K562 (cell line): Measurements from ENCODE around the gene HIPK2. TPM values are rescaled to one million over a fixed set of nuclear protein-coding genes. Genes with fewer than 3 reads are reported as not detected.

Source experiments
- ATAC-seq: fragments of 200-7000 bp; cut with Tn5 transposase; 3 replicates; pipeline ENCODE4 v1.9.1; 2020; ENCODE audit warnings: moderate library complexity
- BruUV-seq: library from RNA; stranded (reverse); fragments of 400-500 nt; replicated peaks from 2 replicates; lab custom pipeline; 2021; lab: Mats Ljungman, UMichigan
- CTCF ChIA-PET: fragments of 300-600 bp; formaldehyde crosslinking; extraction: SDS; loops from one replicate; lab custom pipeline; 2021; ENCODE audit warnings: low intra/inter-chr PET ratio; lab: Yijun Ruan, JAX
- POLR2A ChIA-PET: fragments of 300-600, 350-650 bp; sonication (Branson Sonifier 250); formaldehyde crosslinking; extraction: SDS; loops from one replicate; lab custom pipeline; 2021; ENCODE audit warnings: antibody characterized with exemption, inconsistent platforms; lab: Yijun Ruan, JAX
- DNase-seq, 4 experiments: peaks; one replicate each; pipeline versions ENCODE4 v3.0.0 to v3.0.0-alpha.2; 2011 to 2018; ENCODE audit warnings: low spot score in 3 of 4, mixed read lengths in 3 of 4; ENCODE audit errors: extremely low read depth in 1 of 4
- FAIRE-seq: peaks from 2 replicates; lab custom pipeline; 2011; peaks lifted over from hg19 to GRCh38; lab: Jason Lieb, UNC
- H2AFZ ChIP-seq: 2 replicates; pipeline ENCODE4 v1.6.0; 2011; ENCODE audit warnings: low read depth, low read length, control low read depth, inconsistent platforms
- H3K27ac ChIP-seq: fragments of 200-600 bp; 3 replicates; pipeline ENCODE4 v1.8.0; 2011; ENCODE audit warnings: low read depth, mild to moderate bottlenecking, control low read depth, inconsistent platforms, low read length, moderate library complexity, mixed read lengths; ENCODE audit errors: extremely low read depth
- H3K27me3 ChIP-seq, 2 experiments: fragments of 300-600 bp in 1 of 2; 2 replicates in 1 of 2; 3 replicates in 1 of 2; pipeline versions ENCODE4 v1.6.0 to v1.8.0; 2011; ENCODE audit warnings: inconsistent platforms in 2 of 2, low read length in 2 of 2, mild to moderate bottlenecking in 1 of 2, mixed read lengths in 1 of 2, moderate library complexity in 1 of 2; ENCODE audit not compliant: control insufficient read depth in 2 of 2, insufficient read depth in 2 of 2
- H3K36me3 ChIP-seq: fragments of 300-600 bp; 3 replicates; pipeline ENCODE4 v1.8.0; 2011; ENCODE audit warnings: mild to moderate bottlenecking, low read length, inconsistent platforms; ENCODE audit not compliant: control insufficient read depth, insufficient read depth
- H3K4me1 ChIP-seq, 2 experiments: fragments of 200-600 bp in 1 of 2; replicated peaks in 1 of 2; 2 replicates in 1 of 2; 3 replicates in 1 of 2; pipeline versions ENCODE4 v1.5.1 to v1.8.0; 2011; ENCODE audit warnings: inconsistent platforms in 2 of 2, low read length in 2 of 2, mild to moderate bottlenecking in 1 of 2, mixed read lengths in 1 of 2, moderate library complexity in 1 of 2; ENCODE audit not compliant: control insufficient read depth in 2 of 2, insufficient read depth in 2 of 2
- H3K4me2 ChIP-seq: 2 replicates; pipeline ENCODE4 v1.6.1; 2011; ENCODE audit warnings: low read length, control low read depth, inconsistent platforms, mixed read lengths; ENCODE audit not compliant: insufficient read depth
- H3K4me3 ChIP-seq: fragments of 200-600 bp; sonication (generic), shearing (Covaris generic); 2 replicates; pipeline ENCODE4 v1.5.1; 2016; ENCODE audit warnings: control low read depth, inconsistent platforms
- H3K79me2 ChIP-seq: fragments of 200-600 bp; 3 replicates; pipeline ENCODE4 v1.8.0; 2011; ENCODE audit warnings: low read length, inconsistent platforms; ENCODE audit not compliant: control insufficient read depth, insufficient read depth
- H3K9ac ChIP-seq, 2 experiments: 2 replicates each; pipeline versions ENCODE4 v1.6.0 to v1.6.1; 2011; ENCODE audit warnings: low read depth in 2 of 2, low read length in 2 of 2, control low read depth in 1 of 2, inconsistent platforms in 1 of 2, mild to moderate bottlenecking in 1 of 2, mixed read lengths in 1 of 2; ENCODE audit not compliant: insufficient read depth in 1 of 2
- H3K9me1 ChIP-seq: one replicate; pipeline ENCODE4 v1.6.0; 2011; ENCODE audit warnings: inconsistent platforms, mild to moderate bottlenecking, low read length, moderate library complexity; ENCODE audit not compliant: control insufficient read depth, insufficient read depth
- H3K9me3 ChIP-seq: replicated peaks from 2 replicates; pipeline ENCODE4 v1.5.1; 2011; ENCODE audit warnings: low read depth, low read length, inconsistent platforms; ENCODE audit not compliant: control insufficient read depth, insufficient read depth
- H4K20me1 ChIP-seq: replicated peaks from 2 replicates; pipeline ENCODE4 v1.6.1; 2011; ENCODE audit warnings: low read length, inconsistent platforms, mixed read lengths; ENCODE audit not compliant: control insufficient read depth, insufficient read depth
- CHD1 ChIP-seq: fragments of 200-600 bp; sonication (generic); IDR thresholded peaks from one replicate; pipeline ENCODE4 v1.6.1; 2012; ENCODE audit warnings: mild to moderate bottlenecking, moderate library complexity, low read length, inconsistent platforms
- FOS ChIP-seq: IDR thresholded peaks from 3 replicates; pipeline ENCODE4 v1.6.1; 2011; ENCODE audit not compliant: insufficient read length; ENCODE audit errors: extremely low read depth
- GATA2 ChIP-seq: sonication (generic); formaldehyde crosslinking; IDR thresholded peaks from 2 replicates; pipeline ENCODE4 v1.4.0; 2020; ENCODE audit warnings: mild to moderate bottlenecking, missing genetic modification reagents
- WGBS: fragments of 100-300 bp; shearing (Covaris generic); methylation state at CpG from one replicate; pipeline ENCODE4 v1.1.6; 2016; ENCODE audit warnings: low coverage, mixed read lengths; ENCODE audit not compliant: insufficient coverage; ENCODE audit errors: missing lambda C conversion rate; 5-methylcytosine and 5-hydroxymethylcytosine counted together
- in situ Hi-C: fragments of 300-500 bp; cut with MboI; formaldehyde crosslinking; loops from 4 replicates; pipeline ENCODE4 v1.15.0; 2018; ENCODE audit warnings: inconsistent platforms, mixed read lengths
- intact Hi-C: fragments of 100-400 bp; cut with micrococcal nuclease; formaldehyde crosslinking; loops from 2 replicates; pipeline ENCODE4 v1.14.2; 2022
- polyA plus RNA-seq, 8 experiments: library from polyadenylated mRNA; depleted of rRNA in 4 of 8; stranded (reverse) in 5 of 8; unstranded in 3 of 8; fragments of >200 nt; fragmentation: Nextera tagmentation in 2 of 8; fragmentation: Illumina TruSeq in 1 of 8; extraction: Ambion mirVana in 2 of 8; extraction: Trizol in 1 of 8; gene quantifications; 2 replicates each; pipeline versions ENCODE4 v1.2.1 to v1.2.3, GENCODE V29; 2011 to 2014; ENCODE audit warnings: inconsistent platforms in 1 of 8, missing spikeins in 1 of 8
- total RNA-seq, 7 experiments: library from RNA; depleted of rRNA in 6 of 7; stranded (reverse); fragments of >200 nt in 6 of 7; fragmentation: Illumina TruSeq in 2 of 7; extraction: Trizol in 2 of 7; gene quantifications; 2 replicates each; pipeline versions ENCODE4 v1.2.1 to v1.2.3, GENCODE V29; 2011 to 2021; ENCODE audit warnings: low replicate concordance in 1 of 7
- TF ChIP-seq, protein P1 (sequence below): sonication (generic); IDR thresholded peaks from 2 replicates; pipeline ENCODE4 v1.6.1; 2016
- TF ChIP-seq, protein P2 (sequence below): fragments of 450-650 bp; IDR thresholded peaks from 2 replicates; pipeline ENCODE4 v1.7.0; 2016; ENCODE audit warnings: borderline replicate concordance

The HIPK2 gene
- total and polyA plus RNA-seq, 9 of the 15 experiments (the other 6 are each of a cell fraction or from before 2014, with no cell fraction given) = 0.69 to 19.8 (median 5.1) TPM

- POLR2A ChIA-PET = interaction anchor here (0.6 to 1.8 kb wide), 3 partner anchors 8 to 314 kb away, joined by 3 to 11 read pairs (median 4); no protein-coding TSS in a partner anchor
- Histone ChIP-seq H2AFZ (no peak overlapping the region), H3K27ac (no peak overlapping the region), H3K9me1 (no peaks in the 10 kb centered on the region), H3K9me3 (no peaks in the 10 kb centered on the region), H4K20me1 (peaks cover 62% of the 10 kb centered on the region), H3K36me3 (no peaks in the 10 kb centered on the region), H3K79me2 (no peaks in the 10 kb centered on the region; the same call in 2 of the 3 replicates), H3K27me3 (peaks cover 0 to 14% of the 10 kb centered on the region in 2 experiments; a peak in 3 of 5 replicates), H3K9ac (no peak overlapping the region), H3K4me1 (no peaks in the 10 kb centered on the region), H3K4me3 (no peak overlapping the region), H3K4me2 (no peak overlapping the region)
- DNase-seq (no peak), FAIRE-seq (no peak), ATAC-seq (no peak)
- intact Hi-C loops = no loop called here
- 21% methylated on average over 6 of the region's 6 CpGs for WGBS
- CTCF ChIA-PET = no interaction called here
- in situ Hi-C loops = no loop called here
- no TSS peak for BruUV-seq
- no peak for TF ChIP-seq CHD1
- 0 out of 2 replicates have a peak, but pooled peaks have one; percentile 12 for TF ChIP-seq GATA2 (CRISPR knock-in tag)
- TF ChIP-seq FOS = no peak
- TF ChIP-seq, protein P1, sequence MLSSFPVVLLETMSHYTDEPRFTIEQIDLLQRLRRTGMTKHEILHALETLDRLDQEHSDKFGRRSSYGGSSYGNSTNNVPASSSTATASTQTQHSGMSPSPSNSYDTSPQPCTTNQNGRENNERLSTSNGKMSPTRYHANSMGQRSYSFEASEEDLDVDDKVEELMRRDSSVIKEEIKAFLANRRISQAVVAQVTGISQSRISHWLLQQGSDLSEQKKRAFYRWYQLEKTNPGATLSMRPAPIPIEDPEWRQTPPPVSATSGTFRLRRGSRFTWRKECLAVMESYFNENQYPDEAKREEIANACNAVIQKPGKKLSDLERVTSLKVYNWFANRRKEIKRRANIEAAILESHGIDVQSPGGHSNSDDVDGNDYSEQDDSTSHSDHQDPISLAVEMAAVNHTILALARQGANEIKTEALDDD = 0 out of 2 replicates have a peak, but pooled peaks have one; percentile 15
- TF ChIP-seq, protein P2, sequence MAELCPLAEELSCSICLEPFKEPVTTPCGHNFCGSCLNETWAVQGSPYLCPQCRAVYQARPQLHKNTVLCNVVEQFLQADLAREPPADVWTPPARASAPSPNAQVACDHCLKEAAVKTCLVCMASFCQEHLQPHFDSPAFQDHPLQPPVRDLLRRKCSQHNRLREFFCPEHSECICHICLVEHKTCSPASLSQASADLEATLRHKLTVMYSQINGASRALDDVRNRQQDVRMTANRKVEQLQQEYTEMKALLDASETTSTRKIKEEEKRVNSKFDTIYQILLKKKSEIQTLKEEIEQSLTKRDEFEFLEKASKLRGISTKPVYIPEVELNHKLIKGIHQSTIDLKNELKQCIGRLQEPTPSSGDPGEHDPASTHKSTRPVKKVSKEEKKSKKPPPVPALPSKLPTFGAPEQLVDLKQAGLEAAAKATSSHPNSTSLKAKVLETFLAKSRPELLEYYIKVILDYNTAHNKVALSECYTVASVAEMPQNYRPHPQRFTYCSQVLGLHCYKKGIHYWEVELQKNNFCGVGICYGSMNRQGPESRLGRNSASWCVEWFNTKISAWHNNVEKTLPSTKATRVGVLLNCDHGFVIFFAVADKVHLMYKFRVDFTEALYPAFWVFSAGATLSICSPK = no peak
- TF ChIP-seq, all 486 proteins: peak for 2
Observed at GRCh38 chr7:139745678-139746143, 32.1 kb downstream of the HIPK2 start.
